GM12878 (cell line): ENCODE data around the gene SUFU. TPM values are rescaled to one million over a fixed set of nuclear protein-coding genes. Genes with fewer than 3 reads are reported as not detected.

Experiments used
- ATAC-seq: fragments of 200-7000 bp; cut with Tn5 transposase; 3 replicates; pipeline ENCODE4 v1.9.1; 2020; ENCODE audit warnings: mild to moderate bottlenecking, moderate library complexity
- BruUV-seq: library from RNA; stranded (reverse); fragments of 400-500 nt; replicated peaks from 2 replicates; lab custom pipeline; 2021; lab: Mats Ljungman, UMichigan
- CTCF ChIA-PET: fragments of 300-600 bp; sonication (Branson Sonifier 250); formaldehyde crosslinking; extraction: SDS; loops from one replicate; lab custom pipeline; 2021; ENCODE audit warnings: inconsistent platforms; lab: Yijun Ruan, JAX
- POLR2A ChIA-PET: fragments of 350-600 bp; formaldehyde crosslinking; extraction: SDS; loops from one replicate; lab custom pipeline; 2021; ENCODE audit warnings: inconsistent platforms; lab: Charles Lee
- RAD21 ChIA-PET: fragments of 300-600 bp; sonication (Branson Sonifier 250); formaldehyde crosslinking; loops from one replicate; lab custom pipeline; 2023; ENCODE audit warnings: antibody characterized with exemption; ENCODE audit not compliant: unreplicated experiment; lab: Charles Lee
- SMC1A ChIA-PET: fragments of 300-600 bp; sonication (Branson Sonifier 250); formaldehyde crosslinking; loops from one replicate; lab custom pipeline; 2023; ENCODE audit not compliant: unreplicated experiment, uncharacterized antibody; lab: Charles Lee
- DNase-seq: peaks from one replicate; pipeline ENCODE4 v3.0.0-alpha.2; 2011; ENCODE audit warnings: low read depth, low spot score
- FAIRE-seq: peaks from 3 replicates; lab custom pipeline; 2011; peaks lifted over from hg19 to GRCh38; lab: Jason Lieb, UNC
- H2AFZ ChIP-seq: 2 replicates; pipeline ENCODE4 v1.6.0; 2011; ENCODE audit warnings: low read depth, low read length, control low read depth; ENCODE audit not compliant: control insufficient read depth
- H3K27ac ChIP-seq: 2 replicates; pipeline ENCODE4 v1.5.1; 2011; ENCODE audit warnings: control low read depth; ENCODE audit not compliant: control insufficient read depth, insufficient read depth
- H3K27me3 ChIP-seq, 2 experiments: replicated peaks in 1 of 2; 2 replicates each; pipeline versions ENCODE4 v1.6.0 to v1.6.1; 2011; ENCODE audit warnings: low read length in 1 of 2; ENCODE audit not compliant: control insufficient read depth in 2 of 2, insufficient read depth in 2 of 2
- H3K36me3 ChIP-seq, 2 experiments: 2 replicates each; pipeline ENCODE4 v1.5.1; 2011; ENCODE audit warnings: low read length in 1 of 2; ENCODE audit not compliant: control insufficient read depth in 2 of 2, insufficient read depth in 2 of 2
- H3K4me1 ChIP-seq: 2 replicates; pipeline ENCODE4 v1.6.1; 2011; ENCODE audit warnings: mild to moderate bottlenecking, low read length, moderate library complexity, mixed read lengths; ENCODE audit not compliant: control insufficient read depth, insufficient read depth
- H3K4me2 ChIP-seq: 2 replicates; pipeline ENCODE4 v1.6.0; 2011; ENCODE audit warnings: control low read depth; ENCODE audit not compliant: control insufficient read depth, insufficient read depth
- H3K4me3 ChIP-seq: fragments of 200-600 bp; sonication (generic); 2 replicates; pipeline ENCODE4 v1.5.1; 2016
- H3K79me2 ChIP-seq: 2 replicates; pipeline ENCODE4 v1.6.0; 2011; ENCODE audit warnings: low read length; ENCODE audit not compliant: control insufficient read depth, insufficient read depth
- H3K9ac ChIP-seq: 2 replicates; pipeline ENCODE4 v1.8.0; 2011; ENCODE audit warnings: low read length, control low read depth, mixed read lengths; ENCODE audit not compliant: control insufficient read depth, insufficient read depth
- H3K9me3 ChIP-seq: replicated peaks from 3 replicates; pipeline ENCODE4 v1.5.1; 2011; ENCODE audit warnings: mild to moderate bottlenecking, low read length; ENCODE audit not compliant: control insufficient read depth, insufficient read depth
- H4K20me1 ChIP-seq: 2 replicates; pipeline ENCODE4 v1.6.0; 2011; ENCODE audit not compliant: control insufficient read depth, insufficient read depth
- BCLAF1 ChIP-seq: fragments of 450-650 bp; IDR thresholded peaks from 2 replicates; pipeline ENCODE4 v1.6.1; 2017; ENCODE audit warnings: antibody characterized with exemption, mild to moderate bottlenecking, moderate library complexity
- CHD4 ChIP-seq: fragments of 200-600 bp; sonication (generic); IDR thresholded peaks from 2 replicates; pipeline ENCODE4 v1.6.1; 2016; ENCODE audit warnings: mild to moderate bottlenecking
- CREM ChIP-seq: IDR thresholded peaks from 2 replicates; pipeline ENCODE4 v1.6.1; 2014; ENCODE audit warnings: antibody characterized with exemption, low read depth
- MTA2 ChIP-seq: fragments of 450-650 bp; IDR thresholded peaks from 2 replicates; pipeline ENCODE4 v1.6.1; 2016; ENCODE audit warnings: low read depth, mild to moderate bottlenecking, moderate library complexity
- NR2F1 ChIP-seq: fragments of 450-650 bp; conservative IDR thresholded peaks from 2 replicates; pipeline ENCODE4 v1.6.1; 2017; ENCODE audit warnings: mild to moderate bottlenecking
- POLR2A ChIP-seq: IDR thresholded peaks from 2 replicates; pipeline ENCODE4 v1.6.1; 2011; ENCODE audit warnings: low read depth, mild to moderate bottlenecking, low read length
- POLR2AphosphoS2 ChIP-seq: IDR thresholded peaks from 2 replicates; pipeline ENCODE4 v1.6.1; 2011; ENCODE audit warnings: low read depth, mild to moderate bottlenecking, low read length, improper control_type of control experiment, moderate library complexity
- RELA ChIP-seq: fragments of 450-650 bp; IDR thresholded peaks from 2 replicates; pipeline ENCODE4 v1.8.0; 2014; ENCODE audit warnings: borderline replicate concordance; ENCODE audit not compliant: partially characterized antibody
- ZBED1 ChIP-seq: IDR thresholded peaks from 2 replicates; pipeline ENCODE4 v1.6.1; 2016; ENCODE audit warnings: borderline replicate concordance
- WGBS: methylation state at CpG from one replicate; pipeline ENCODE4 v1.1.6; 2016; ENCODE audit warnings: low lambda C conversion rate; ENCODE audit not compliant: insufficient replicate concordance, insufficient coverage; ENCODE audit errors: missing lambda C conversion rate; 5-methylcytosine and 5-hydroxymethylcytosine counted together
- in situ Hi-C: fragments of 300-500 bp; cut with MboI; formaldehyde crosslinking; loops from 9 replicates; pipeline ENCODE4 v1.14.3; 2018; ENCODE audit warnings: mixed read lengths
- intact Hi-C: fragments of 100-400 bp; cut with micrococcal nuclease; formaldehyde crosslinking; loops from one replicate; pipeline ENCODE4 v1.14.2; 2022; ENCODE audit not compliant: unreplicated experiment
- polyA plus RNA-seq, 11 experiments: library from polyadenylated mRNA; depleted of rRNA in 4 of 11; unstranded in 6 of 11; stranded (reverse) in 5 of 11; fragments of >200 nt; fragmentation: Nextera tagmentation in 4 of 11; fragmentation: Illumina TruSeq in 1 of 11; extraction: Ambion mirVana in 4 of 11; extraction: Trizol in 1 of 11; gene quantifications; 1 replicate in 1 of 11; 2 replicates in 10 of 11; pipeline versions ENCODE4 v1.2.1 to v1.2.3, GENCODE V29; 2011 to 2016; ENCODE audit warnings: inconsistent platforms in 2 of 11, missing spikeins in 2 of 11, low read depth in 1 of 11
- total RNA-seq, 4 experiments: library from RNA; depleted of rRNA in 3 of 4; stranded (reverse); fragments of >200 nt in 3 of 4; fragmentation: Illumina TruSeq in 1 of 4; extraction: Trizol in 1 of 4; gene quantifications; 2 replicates each; pipeline versions ENCODE4 v1.2.1 to v1.2.3, GENCODE V29; 2013 to 2021
- TF ChIP-seq, protein P1 (sequence below): IDR thresholded peaks from 2 replicates; pipeline ENCODE4 v1.6.1; 2012; ENCODE audit warnings: low read depth, low read length, improper control_type of control experiment
- TF ChIP-seq, protein P2 (sequence below): fragments of 150-350 bp; IDR thresholded peaks from 2 replicates; pipeline ENCODE4 v1.6.1; 2014; ENCODE audit warnings: mild to moderate bottlenecking, low read depth, low read length

Gene SUFU
- total and polyA plus RNA-seq, 10 of the 15 experiments (the other 5 are each of a cell fraction or from before 2014, with no cell fraction given) = 0.68 to 7.7 (median 2.4) TPM

DNA sequence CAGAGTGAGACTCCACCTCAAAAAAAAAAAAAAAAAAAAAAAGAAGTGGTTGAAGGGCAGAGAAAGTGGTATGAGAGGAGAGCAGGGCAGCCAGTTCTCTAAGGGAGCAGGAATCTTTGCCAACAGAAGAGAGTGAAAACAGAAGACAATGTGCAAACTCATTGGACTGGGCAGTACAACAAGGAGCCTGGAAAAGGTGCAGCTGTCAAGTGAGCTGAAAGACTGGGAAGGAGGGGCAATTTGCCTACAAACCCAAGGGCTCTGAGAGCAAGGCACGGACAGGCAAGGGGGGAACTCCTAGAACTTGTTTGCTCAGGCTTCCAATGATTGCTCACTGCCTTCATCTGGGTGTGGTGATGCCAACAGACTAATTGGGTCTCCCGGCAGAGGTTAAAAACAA lies 10.8 kb upstream of the SUFU start:
- CTCF ChIA-PET = no interaction called here
- intact Hi-C loops (no loop called here), in situ Hi-C loops (no loop called here)
- FAIRE-seq (no peak), ATAC-seq (no peak), DNase-seq (no peak)
- BruUV-seq = no TSS peak
- 33% methylated on average over 2 of the region's 2 CpGs for WGBS
- SMC1A ChIA-PET = interaction anchor here (1.3 kb wide), 1 partner anchor 71 kb away, joined by 3 read pairs; no protein-coding TSS in a partner anchor
- Histone ChIP-seq H3K27ac (no peak overlapping the region), H3K4me3 (no peak overlapping the region), H3K9ac (no peak overlapping the region), H3K4me2 (no peak overlapping the region), H3K36me3 (peaks cover 11 to 15% of the 10 kb centered on the region in 2 experiments), H3K79me2 (peaks cover 22% of the 10 kb centered on the region), H3K4me1 (no peaks in the 10 kb centered on the region), H4K20me1 (no peaks in the 10 kb centered on the region), H3K27me3 (no peaks in the 10 kb centered on the region), H3K9me3 (no peaks in the 10 kb centered on the region), H2AFZ (no peak overlapping the region)
- TF ChIP-seq MTA2 = no peak
- no peak for TF ChIP-seq NR2F1
- TF ChIP-seq ZBED1 = no peak
- no peak for TF ChIP-seq POLR2AphosphoS2
- TF ChIP-seq, protein P1, sequence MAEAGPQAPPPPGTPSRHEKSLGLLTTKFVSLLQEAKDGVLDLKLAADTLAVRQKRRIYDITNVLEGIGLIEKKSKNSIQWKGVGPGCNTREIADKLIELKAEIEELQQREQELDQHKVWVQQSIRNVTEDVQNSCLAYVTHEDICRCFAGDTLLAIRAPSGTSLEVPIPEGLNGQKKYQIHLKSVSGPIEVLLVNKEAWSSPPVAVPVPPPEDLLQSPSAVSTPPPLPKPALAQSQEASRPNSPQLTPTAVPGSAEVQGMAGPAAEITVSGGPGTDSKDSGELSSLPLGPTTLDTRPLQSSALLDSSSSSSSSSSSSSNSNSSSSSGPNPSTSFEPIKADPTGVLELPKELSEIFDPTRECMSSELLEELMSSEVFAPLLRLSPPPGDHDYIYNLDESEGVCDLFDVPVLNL = no peak
- TF ChIP-seq CREM = no peak
- TF ChIP-seq POLR2A = no peak
- TF ChIP-seq BCLAF1 = no peak
- TF ChIP-seq, protein P2, sequence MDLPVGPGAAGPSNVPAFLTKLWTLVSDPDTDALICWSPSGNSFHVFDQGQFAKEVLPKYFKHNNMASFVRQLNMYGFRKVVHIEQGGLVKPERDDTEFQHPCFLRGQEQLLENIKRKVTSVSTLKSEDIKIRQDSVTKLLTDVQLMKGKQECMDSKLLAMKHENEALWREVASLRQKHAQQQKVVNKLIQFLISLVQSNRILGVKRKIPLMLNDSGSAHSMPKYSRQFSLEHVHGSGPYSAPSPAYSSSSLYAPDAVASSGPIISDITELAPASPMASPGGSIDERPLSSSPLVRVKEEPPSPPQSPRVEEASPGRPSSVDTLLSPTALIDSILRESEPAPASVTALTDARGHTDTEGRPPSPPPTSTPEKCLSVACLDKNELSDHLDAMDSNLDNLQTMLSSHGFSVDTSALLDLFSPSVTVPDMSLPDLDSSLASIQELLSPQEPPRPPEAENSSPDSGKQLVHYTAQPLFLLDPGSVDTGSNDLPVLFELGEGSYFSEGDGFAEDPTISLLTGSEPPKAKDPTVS = no peak
- no peak for TF ChIP-seq CHD4
- no peak for TF ChIP-seq RELA
- RAD21 ChIA-PET = no interaction called here
- POLR2A ChIA-PET = no interaction called here
